ENCODE data around the gene GCSH.

Gene GCSH

GRCh38 chr16:81099958-81100357, 3.8 kb upstream of the GCSH start:
- no peak for DNase-seq (ENCODE audit: extremely low read depth, low read depth)
- no peak for TF ChIP-seq CTCF (IDR thresholded peaks at IDR 0.05; ENCODE audit: low read depth, low read length)

- no peak for DNase-seq (ENCODE audit: extremely low read depth, low read depth)
- TF ChIP-seq CTCF (IDR thresholded peaks at IDR 0.05; ENCODE audit: low read depth, low read length), result no peak
Observed at GRCh38 chr16:81097230-81097629, 1.0 kb upstream of the GCSH start.

GRCh38 chr16:81096715-81097208, 567 bp upstream of the GCSH start:
- no peak for TF ChIP-seq CTCF (IDR thresholded peaks at IDR 0.05; ENCODE audit: low read depth, low read length)
- DNase-seq (ENCODE audit: extremely low read depth, low read depth), result no peak

- no peak for TF ChIP-seq CTCF (IDR thresholded peaks at IDR 0.05; ENCODE audit: low read depth, low read length)
- no peak for DNase-seq (ENCODE audit: extremely low read depth, low read depth)
Observed at GRCh38 chr16:81095653-81095952, 592 bp downstream of the GCSH start.

- DNase-seq (ENCODE audit: extremely low read depth, low read depth), result no peak
- TF ChIP-seq CTCF (IDR thresholded peaks at IDR 0.05; ENCODE audit: low read depth, low read length), result no peak
Observed at GRCh38 chr16:81094771-81095251, 1.4 kb downstream of the GCSH start.

- no peak for DNase-seq (ENCODE audit: extremely low read depth, low read depth)
- no peak for TF ChIP-seq CTCF (IDR thresholded peaks at IDR 0.05; ENCODE audit: low read depth, low read length)
Observed at GRCh38 chr16:81088836-81089235, 7.4 kb downstream of the GCSH start.

GRCh38 chr16:81081014-81081413, 15.2 kb downstream of the GCSH start:
- no peak for TF ChIP-seq CTCF (IDR thresholded peaks at IDR 0.05; ENCODE audit: low read depth, low read length)
- no peak for DNase-seq (ENCODE audit: extremely low read depth, low read depth)
